Mucosa of descending colon (tissue), 3 donors: ENCODE measurements around the gene UNC5B. TPM values are rescaled to one million over a fixed set of nuclear protein-coding genes. Genes with fewer than 3 reads are reported as not detected.
A peak's percentile ranks its signal among the peaks of the same experiment; 100 is the strongest.

Experiments
- ATAC-seq: fragments of 200-7000 bp; cut with Tn5 transposase; one replicate; pipeline ENCODE4 v1.9.1; 2020; ENCODE audit warnings: mild to moderate bottlenecking, moderate library complexity
- DNase-seq, 3 donors: peaks; one replicate each; pipeline ENCODE4 v3.0.0-alpha.2; 2020
- H3K36me3 ChIP-seq: fragments of 200-600 bp; one replicate; pipeline ENCODE4 v1.8.0; 2021; ENCODE audit warnings: low read depth, mild to moderate bottlenecking
- H3K4me1 ChIP-seq: fragments of 200-600 bp; one replicate; pipeline ENCODE4 v1.8.0; 2021; ENCODE audit warnings: low read depth, mild to moderate bottlenecking
- H3K4me3 ChIP-seq: fragments of 200-600 bp; one replicate; pipeline ENCODE4 v1.8.0; 2021; ENCODE audit warnings: mild to moderate bottlenecking
- H3K9me3 ChIP-seq: fragments of 200-600 bp; one replicate; pipeline ENCODE4 v1.8.0; 2021; ENCODE audit warnings: mild to moderate bottlenecking
- CTCF ChIP-seq: fragments of 200-600 bp; IDR thresholded peaks from one replicate; pipeline ENCODE4 v1.8.0; 2022; ENCODE audit warnings: antibody characterized with exemption, mild to moderate bottlenecking
- intact Hi-C, 2 donors: fragments of 100-400 bp; cut with DNase I in 1 of 2; cut with micrococcal nuclease in 1 of 2; formaldehyde crosslinking; loops; one replicate each; pipeline versions ENCODE4 v1.11.0 to v1.11.1; 2022; cut with DNase I, micrococcal nuclease
- total RNA-seq, 3 donors: library from RNA; stranded (reverse); fragmentation: NEBNext Ultra II Directional in 2 of 3; extraction: Animal tissue kit (Norgen Biotek cat#: 25700) in 2 of 3; gene quantifications; one replicate each; pipeline versions ENCODE4 v1.2.1 to v1.2.4, GENCODE V29; 2021 to 2023
- donor health status: DM: no; HTN: no; CAD: no; lungs with moderate emphysema.
- donor health status: DM: no; HTN: no; CAD: no.
- donor health status: DM: no; HTN: yes; CAD: no.

UNC5B gene
- total RNA-seq, 3 donors from 2014 or later: 11.0 to 17.4 (median 11.4) TPM

DNA sequence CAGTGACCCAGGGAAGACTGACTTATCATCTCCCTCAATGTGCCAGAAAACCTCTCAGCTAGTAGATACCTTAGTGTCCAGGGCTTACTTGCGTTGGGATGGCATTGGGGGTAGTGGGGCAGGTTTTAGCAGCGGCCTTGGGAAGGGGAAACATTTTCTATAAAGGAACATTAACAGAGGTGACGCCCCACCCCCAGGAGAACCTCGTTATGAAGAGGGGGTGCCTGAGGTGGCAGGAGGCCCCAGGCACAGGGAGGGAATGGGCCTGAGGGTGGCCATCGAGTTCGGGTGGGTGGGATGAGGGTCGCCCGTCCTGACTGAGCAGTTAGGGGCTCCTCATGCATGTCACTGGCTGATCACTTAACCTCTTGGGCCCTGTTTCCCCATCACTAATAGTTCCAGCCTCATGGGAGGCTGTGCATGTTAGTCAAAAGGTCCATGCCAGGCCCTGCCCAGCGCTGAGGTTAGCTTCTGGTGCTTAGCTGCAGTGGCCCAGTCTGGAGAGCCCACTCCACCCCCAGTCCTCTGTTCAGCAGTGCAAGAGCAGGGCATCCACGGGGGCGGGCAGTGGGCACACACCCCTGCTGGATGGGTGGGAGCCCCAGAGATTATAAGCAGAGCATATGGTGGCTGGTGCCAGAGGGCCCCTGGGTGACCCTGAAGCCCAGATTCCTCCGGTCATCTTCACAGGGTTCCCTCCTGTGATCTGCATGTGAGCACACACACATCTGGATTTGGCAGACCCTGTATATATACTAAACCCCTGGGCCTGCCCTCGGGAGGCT is 27.0 kb downstream of the UNC5B start:
- Histone ChIP-seq H3K36me3 (no peaks in the 10 kb centered on the region), H3K9me3 (no peaks in the 10 kb centered on the region), H3K4me1 (peaks cover 19% of the 10 kb centered on the region), H3K4me3 (no peak overlapping the region)
- intact Hi-C loops: no loop called here
- ATAC-seq (no peak), DNase-seq (peak in 2 of 3 donors; percentile 19 to 43)
- TF ChIP-seq CTCF: no peak

DNA sequence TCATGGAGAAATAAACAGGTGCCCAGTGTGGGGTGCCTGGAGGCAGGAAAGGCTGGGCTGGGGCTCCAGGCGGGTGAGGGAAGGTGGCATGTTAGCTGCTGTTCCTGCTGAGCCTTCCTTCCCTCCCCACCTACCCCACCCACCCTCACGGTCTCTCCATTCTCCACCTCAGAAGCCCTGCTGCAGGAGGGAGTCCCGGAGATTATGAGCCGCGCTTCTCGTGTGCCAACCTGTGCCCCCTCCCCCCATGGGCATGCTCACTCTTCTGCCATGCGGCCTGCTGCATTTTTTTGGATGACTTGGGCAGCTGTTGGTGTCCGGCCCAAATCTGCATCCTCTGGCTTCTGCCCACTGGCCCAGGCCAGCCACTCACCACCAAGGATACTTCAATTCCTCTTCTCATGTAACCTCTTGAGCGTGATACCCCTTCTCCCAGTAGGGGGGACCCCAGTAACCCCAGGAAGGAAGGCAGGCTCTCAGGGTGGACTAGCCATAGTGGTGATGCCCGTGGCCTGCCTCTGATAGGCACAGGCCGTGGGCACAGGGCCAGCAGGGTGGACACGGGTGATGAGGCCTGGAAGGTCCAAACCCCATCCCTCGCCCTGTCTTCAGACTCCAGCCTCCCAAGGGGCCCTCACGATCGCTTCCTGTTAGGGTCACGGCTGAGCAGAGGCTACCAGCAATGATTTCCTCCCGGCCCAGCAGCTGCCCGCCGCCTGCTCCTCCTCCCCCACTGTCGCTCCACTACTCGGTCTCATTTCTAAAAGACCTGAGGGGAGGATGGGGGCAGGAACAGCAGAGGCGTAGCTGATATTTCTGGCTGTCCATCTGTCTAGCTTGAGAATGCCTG is 27.8 kb downstream of the UNC5B start:
- Histone ChIP-seq H3K4me3 (no peak overlapping the region), H3K36me3 (no peaks in the 10 kb centered on the region), H3K4me1 (peaks cover 28% of the 10 kb centered on the region), H3K9me3 (no peaks in the 10 kb centered on the region)
- intact Hi-C loops: no loop called here
- DNase-seq (peak in 2 of 3 donors; percentile 36 to 57), ATAC-seq (no peak)
- no peak for TF ChIP-seq CTCF

- Histone ChIP-seq H3K9me3 (no peaks in the 10 kb centered on the region), H3K4me3 (no peak overlapping the region), H3K36me3 (no peaks in the 10 kb centered on the region), H3K4me1 (peaks cover 39% of the 10 kb centered on the region)
- TF ChIP-seq CTCF: no peak
- no peak for ATAC-seq
- DNase-seq: peak in 2 of 3 donors; percentile 32 to 48
- intact Hi-C loops: no loop called here
Measured at GRCh38 chr10:71241114-71241829, 28.9 kb downstream of the UNC5B start.

- intact Hi-C loops: no loop called here
- TF ChIP-seq CTCF: no peak
- Histone ChIP-seq H3K36me3 (no peaks in the 10 kb centered on the region), H3K4me1 (peaks cover 46% of the 10 kb centered on the region), H3K4me3 (no peak overlapping the region), H3K9me3 (no peaks in the 10 kb centered on the region)
- DNase-seq (peak; percentile 34 to 52 (median 38)), ATAC-seq (no peak)
Measured at GRCh38 chr10:71241830-71242621, 29.7 kb downstream of the UNC5B start.

DNA sequence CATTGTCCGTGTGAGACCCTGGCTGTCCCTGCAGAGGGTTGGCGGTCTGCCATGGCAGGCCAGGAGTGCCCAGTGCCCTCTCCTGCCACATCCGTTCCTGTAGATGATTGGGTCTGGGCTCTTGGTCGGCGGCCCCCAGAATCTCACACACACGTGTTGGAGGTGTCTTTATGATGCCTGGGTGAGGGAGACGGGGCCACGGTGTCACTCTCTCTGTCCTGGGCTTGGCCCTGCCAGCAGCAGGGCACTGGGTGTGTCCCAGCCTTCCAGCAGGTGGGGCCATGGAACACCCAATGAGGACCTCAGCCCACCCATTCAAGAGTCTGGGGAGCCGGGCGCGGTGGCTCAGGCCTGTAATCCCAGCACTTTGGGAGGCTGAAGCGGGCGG is 30.2 kb downstream of the UNC5B start:
- intact Hi-C loops: no loop called here
- peaks cover 52% of the 10 kb centered on the region for H3K4me1 ChIP-seq
- no peaks in the 10 kb centered on the region for H3K9me3 ChIP-seq
- DNase-seq (peak; percentile 31 to 59 (median 55)), ATAC-seq (no peak)
- no peak overlapping the region for H3K4me3 ChIP-seq
- H3K36me3 ChIP-seq: no peaks in the 10 kb centered on the region
- no peak for TF ChIP-seq CTCF
